SH-SY5Y (cell line): ENCODE results near the gene LYVE1.

Source experiments
- GATA2 ChIP-seq: IDR thresholded peaks from 2 replicates; pipeline ENCODE4 v1.6.1; 2011; ENCODE audit warnings: mild to moderate bottlenecking, low read depth, low read length
- GATA3 ChIP-seq: IDR thresholded peaks from 2 replicates; pipeline ENCODE4 v1.6.1; 2011; ENCODE audit warnings: low read depth, mild to moderate bottlenecking, low read length, moderate library complexity

DNA sequence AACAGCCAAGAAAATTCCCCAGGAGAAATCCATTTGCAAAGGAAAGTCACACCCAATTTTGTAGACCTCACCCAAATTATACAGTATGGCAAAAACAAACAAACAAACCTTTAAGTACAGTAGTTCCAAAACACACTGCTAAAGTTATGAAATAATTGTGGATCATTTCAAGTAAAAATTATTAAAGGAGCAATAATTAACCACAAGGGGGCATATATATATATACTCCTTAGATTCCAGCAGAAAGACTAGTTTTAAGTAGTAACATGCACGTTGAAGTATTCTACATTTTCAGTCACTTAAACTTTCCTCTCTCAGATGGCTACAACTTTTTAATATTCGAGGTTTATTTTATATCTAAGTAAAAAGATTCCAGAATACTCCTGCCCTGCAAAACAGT, 54.3 kb downstream of the LYVE1 start:
- TF ChIP-seq GATA2, result no peak
- no peak for TF ChIP-seq GATA3
